GM12801 (cell line): ENCODE measurements around the gene NEURL1.

Experiments
- CTCF ChIP-seq: IDR thresholded peaks from one replicate; pipeline ENCODE4 v1.5.1; 2011; ENCODE audit warnings: control low read depth; ENCODE audit not compliant: insufficient read length; ENCODE audit errors: extremely low read depth

NEURL1 gene

GRCh38 chr10:103621783-103622125 is 128.2 kb downstream of the NEURL1 start:
- TF ChIP-seq CTCF: no peak

- TF ChIP-seq CTCF: no peak
These were observed 128.8 kb downstream of the NEURL1 start for GRCh38 chr10:103622286-103622685.

- no peak for TF ChIP-seq CTCF
These were observed 129.6 kb downstream of the NEURL1 start for GRCh38 chr10:103622935-103623574.

- no peak for TF ChIP-seq CTCF
These were observed 132.7 kb downstream of the NEURL1 start for GRCh38 chr10:103626178-103626577.

- no peak for TF ChIP-seq CTCF
These were observed 133.8 kb downstream of the NEURL1 start for GRCh38 chr10:103627111-103627892.

- no peak for TF ChIP-seq CTCF
These were observed 134.4 kb downstream of the NEURL1 start for GRCh38 chr10:103627893-103628292.

- no peak for TF ChIP-seq CTCF
These were observed 136.1 kb downstream of the NEURL1 start for GRCh38 chr10:103629581-103629980.
